Measurements from ENCODE around the gene SH3GLB2.

DNA sequence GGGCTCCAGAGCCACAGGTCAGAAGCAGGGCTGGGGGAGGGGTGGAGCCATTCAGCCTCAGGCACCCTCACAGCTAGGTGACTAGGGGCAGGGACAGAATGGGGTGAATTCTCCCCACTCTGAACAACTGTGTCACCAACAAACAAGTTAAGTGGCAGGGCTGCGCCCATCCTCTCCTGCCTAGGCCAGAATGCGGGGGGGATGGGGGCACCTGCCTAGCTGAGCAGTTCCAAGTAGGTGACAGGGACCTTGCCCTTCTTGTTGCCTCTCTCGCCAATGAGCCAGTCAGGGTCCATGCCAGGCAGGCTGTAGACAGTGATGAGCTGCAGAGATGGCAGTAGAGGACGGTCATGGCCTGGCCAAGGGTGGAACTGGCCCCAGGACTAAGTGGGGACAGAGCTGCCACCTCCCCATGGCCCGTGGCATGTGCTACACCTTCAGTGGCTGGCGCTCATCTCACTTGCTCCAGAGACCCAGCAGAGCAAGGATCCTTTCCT lies 19.6 kb downstream of the SH3GLB2 start:
- TF ChIP-seq EZH2 (IDR thresholded peaks at IDR 0.05; ENCODE audit: insufficient read depth, poor library complexity, severe bottlenecking) (no peak), EZH2phosphoT487 (IDR thresholded peaks at IDR 0.05; ENCODE audit: insufficient read depth, low read depth) (no peak)

Measured in GM23248 (cell line).